PC-9 (cell line): ENCODE data around the gene ASXL1.

ENCODE experiments used
- EZH2 ChIP-seq: fragments of 200-600 bp; sonication (generic); IDR thresholded peaks from 2 replicates; pipeline ENCODE4 v1.8.0; 2017; ENCODE audit warnings: antibody characterized with exemption, low read depth
- TF ChIP-seq, protein P1 (sequence below): fragments of 200-600 bp; sonication (generic); conservative IDR thresholded peaks from 2 replicates; pipeline ENCODE4 v1.6.1; 2017; ENCODE audit warnings: mixed run types, antibody characterized with exemption, mild to moderate bottlenecking, moderate library complexity

DNA sequence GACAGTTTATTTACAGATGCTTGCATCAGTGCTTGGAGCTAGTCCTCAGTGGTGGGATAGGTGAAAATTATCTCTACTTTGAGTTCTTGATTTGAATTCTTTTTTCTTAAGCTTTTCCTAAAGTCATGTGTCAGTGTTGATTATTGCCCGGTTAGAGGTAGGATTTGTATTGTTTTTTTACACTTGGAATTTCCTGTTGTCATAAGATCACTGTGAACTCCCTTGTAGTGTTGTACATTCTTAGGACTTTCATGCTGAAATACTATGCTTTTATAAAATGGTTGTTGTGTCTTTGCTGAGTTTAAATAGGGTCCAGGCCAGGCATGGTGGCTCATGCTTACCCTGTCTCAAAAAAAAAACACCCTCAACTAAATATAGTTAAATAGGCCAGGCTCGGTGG, 20.3 kb downstream of the ASXL1 start:
- TF ChIP-seq, protein P1, sequence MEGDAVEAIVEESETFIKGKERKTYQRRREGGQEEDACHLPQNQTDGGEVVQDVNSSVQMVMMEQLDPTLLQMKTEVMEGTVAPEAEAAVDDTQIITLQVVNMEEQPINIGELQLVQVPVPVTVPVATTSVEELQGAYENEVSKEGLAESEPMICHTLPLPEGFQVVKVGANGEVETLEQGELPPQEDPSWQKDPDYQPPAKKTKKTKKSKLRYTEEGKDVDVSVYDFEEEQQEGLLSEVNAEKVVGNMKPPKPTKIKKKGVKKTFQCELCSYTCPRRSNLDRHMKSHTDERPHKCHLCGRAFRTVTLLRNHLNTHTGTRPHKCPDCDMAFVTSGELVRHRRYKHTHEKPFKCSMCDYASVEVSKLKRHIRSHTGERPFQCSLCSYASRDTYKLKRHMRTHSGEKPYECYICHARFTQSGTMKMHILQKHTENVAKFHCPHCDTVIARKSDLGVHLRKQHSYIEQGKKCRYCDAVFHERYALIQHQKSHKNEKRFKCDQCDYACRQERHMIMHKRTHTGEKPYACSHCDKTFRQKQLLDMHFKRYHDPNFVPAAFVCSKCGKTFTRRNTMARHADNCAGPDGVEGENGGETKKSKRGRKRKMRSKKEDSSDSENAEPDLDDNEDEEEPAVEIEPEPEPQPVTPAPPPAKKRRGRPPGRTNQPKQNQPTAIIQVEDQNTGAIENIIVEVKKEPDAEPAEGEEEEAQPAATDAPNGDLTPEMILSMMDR = no peak
- no peak for TF ChIP-seq EZH2
